ENCODE data around the gene ARG2. TPM values are rescaled to one million over a fixed set of nuclear protein-coding genes. Genes with fewer than 3 reads are reported as not detected.

Gene ARG2
- total RNA-seq, 1 experiment from 2014 or later = 35.2 TPM

DNA sequence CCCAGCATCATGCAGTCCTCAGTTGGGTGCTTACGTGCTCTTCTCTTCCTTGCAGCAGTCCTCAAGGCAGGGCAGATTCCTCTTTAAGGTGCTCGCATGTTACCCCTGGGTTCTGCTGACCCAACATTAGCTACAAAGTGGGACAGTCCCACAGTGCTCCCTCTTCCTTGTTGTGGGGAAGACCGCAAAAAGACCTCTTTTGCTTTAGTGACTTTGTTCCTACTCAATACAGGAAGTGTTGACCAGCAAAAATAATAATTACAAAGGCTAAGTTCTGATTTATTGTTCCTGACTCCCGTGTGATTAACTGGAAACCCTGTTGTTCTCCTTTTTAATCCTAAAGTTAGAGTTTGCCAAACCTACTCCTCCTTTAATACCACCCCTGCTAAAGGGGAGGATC is 33.4 kb upstream of the ARG2 start:
- peaks cover 1 to 51% (median 13%) of the 10 kb centered on the region in 3 experiments; a peak in 5 of 7 replicates for H3K36me3 Mint-ChIP-seq (ENCODE audit: insufficient read depth in 1 of 3, low read depth in 3 of 3)
- no peaks in the 10 kb centered on the region for H3K79me1 ChIP-seq (ENCODE audit: insufficient read depth, low read depth, low read length, poor library complexity, severe bottlenecking)
- no peak overlapping the region for H4K5ac ChIP-seq (ENCODE audit: insufficient read length, low read depth, low read length)
- H2BK120ac ChIP-seq (ENCODE audit: low read depth, low read length, poor library complexity, severe bottlenecking) = no peak overlapping the region
- H3K27me3 ChIP-seq (ENCODE audit: insufficient read depth, low read length) = no peaks in the 10 kb centered on the region
- H2AK5ac ChIP-seq (ENCODE audit: insufficient read length, low read length) = no peak overlapping the region
- no peak overlapping the region for H2BK15ac ChIP-seq (ENCODE audit: low read depth, low read length)
- no peak overlapping the region for H2BK12ac ChIP-seq (ENCODE audit: insufficient read length, low read depth, low read length)
- H3T11ph ChIP-seq (ENCODE audit: low read length) = no peak overlapping the region
- no peak overlapping the region for H3K18ac ChIP-seq (ENCODE audit: insufficient read length, low read depth, low read length)
- H3K4me2 ChIP-seq (ENCODE audit: insufficient read depth, insufficient read length, low read length) = no peak overlapping the region
- H4K20me1 ChIP-seq (ENCODE audit: control insufficient read depth, insufficient read depth, insufficient read length) = no peaks in the 10 kb centered on the region
- H3K14ac ChIP-seq (ENCODE audit: insufficient read depth, low read length) = no peak overlapping the region
- no CpG with 5 or more reads among the region's 4 CpGs for WGBS (ENCODE audit: extremely low coverage, insufficient read length, low lambda C conversion rate)
- no peak overlapping the region for H3K4me3 Mint-ChIP-seq
- H3K79me2 ChIP-seq (ENCODE audit: insufficient read depth, low read length) = no peaks in the 10 kb centered on the region
- no peak overlapping the region for H3K23ac ChIP-seq (ENCODE audit: insufficient read length, low read depth, low read length)
- H2AFZ ChIP-seq (ENCODE audit: low read length) = no peak overlapping the region
- H3K4ac ChIP-seq (ENCODE audit: low read depth, low read length) = no peak overlapping the region
- H3K9me3 Mint-ChIP-seq = no peaks in the 10 kb centered on the region
- H3K56ac ChIP-seq (ENCODE audit: insufficient read length, low read depth, low read length) = no peak overlapping the region
- H4K8ac ChIP-seq (replicated peaks; ENCODE audit: insufficient read length, low read depth, low read length) = no peak overlapping the region
- no peaks in the 10 kb centered on the region for H3K27me3 Mint-ChIP-seq (ENCODE audit: low read depth)
- no peaks in the 10 kb centered on the region for H3K4me1 Mint-ChIP-seq
- H3K27ac ChIP-seq (ENCODE audit: insufficient read length, low read depth, low read length) = no peak overlapping the region
- no peak for DNase-seq
- H4K91ac ChIP-seq (ENCODE audit: insufficient read length, low read depth, low read length) = no peak overlapping the region
- H3K9ac ChIP-seq (ENCODE audit: extremely low read depth, insufficient read length, low read length) = no peak overlapping the region
- H2BK5ac ChIP-seq (ENCODE audit: insufficient read length, low read length) = no peak overlapping the region
- no peaks in the 10 kb centered on the region for H3K9me3 ChIP-seq (ENCODE audit: control insufficient read depth, low read depth, low read length)
- H3K23me2 ChIP-seq (ENCODE audit: insufficient read length, low read depth, low read length, poor library complexity, severe bottlenecking) = no peaks in the 10 kb centered on the region
- H2BK20ac ChIP-seq (ENCODE audit: low read depth, low read length, poor library complexity, severe bottlenecking) = no peak overlapping the region
- H3K4me1 ChIP-seq (ENCODE audit: insufficient read depth, low read length) = no peaks in the 10 kb centered on the region
- H3K27ac Mint-ChIP-seq = no peak overlapping the region
- TF ChIP-seq, protein P1, sequence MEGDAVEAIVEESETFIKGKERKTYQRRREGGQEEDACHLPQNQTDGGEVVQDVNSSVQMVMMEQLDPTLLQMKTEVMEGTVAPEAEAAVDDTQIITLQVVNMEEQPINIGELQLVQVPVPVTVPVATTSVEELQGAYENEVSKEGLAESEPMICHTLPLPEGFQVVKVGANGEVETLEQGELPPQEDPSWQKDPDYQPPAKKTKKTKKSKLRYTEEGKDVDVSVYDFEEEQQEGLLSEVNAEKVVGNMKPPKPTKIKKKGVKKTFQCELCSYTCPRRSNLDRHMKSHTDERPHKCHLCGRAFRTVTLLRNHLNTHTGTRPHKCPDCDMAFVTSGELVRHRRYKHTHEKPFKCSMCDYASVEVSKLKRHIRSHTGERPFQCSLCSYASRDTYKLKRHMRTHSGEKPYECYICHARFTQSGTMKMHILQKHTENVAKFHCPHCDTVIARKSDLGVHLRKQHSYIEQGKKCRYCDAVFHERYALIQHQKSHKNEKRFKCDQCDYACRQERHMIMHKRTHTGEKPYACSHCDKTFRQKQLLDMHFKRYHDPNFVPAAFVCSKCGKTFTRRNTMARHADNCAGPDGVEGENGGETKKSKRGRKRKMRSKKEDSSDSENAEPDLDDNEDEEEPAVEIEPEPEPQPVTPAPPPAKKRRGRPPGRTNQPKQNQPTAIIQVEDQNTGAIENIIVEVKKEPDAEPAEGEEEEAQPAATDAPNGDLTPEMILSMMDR (conservative IDR thresholded peaks at IDR 0.05) = no peak
